Heart left ventricle (tissue), 16 donors: ENCODE results near the gene BCAS4. TPM values are rescaled to one million over a fixed set of nuclear protein-coding genes. Genes with fewer than 3 reads are reported as not detected.

Source experiments
- ATAC-seq, 4 donors: fragments of 200-7000 bp; cut with Tn5 transposase; one replicate each; pipeline ENCODE4 v1.9.1; 2020 to 2022; ENCODE audit warnings: moderate library complexity in 4 of 4, mild to moderate bottlenecking in 3 of 4, moderate number of reproducible peaks in 1 of 4
- DNase-seq, 5 donors: peaks; one replicate each; pipeline ENCODE4 v3.0.0-alpha.2; 2020
- H3K27ac ChIP-seq, 12 donors: fragments of 200-600 bp; sonication (generic) in 4 of 12; one replicate each; pipeline versions ENCODE4 v1.5.0 to v1.8.0; 2016 to 2022; ENCODE audit warnings: mild to moderate bottlenecking in 2 of 12
- H3K27me3 ChIP-seq, 9 donors: fragments of 200-600 bp; sonication (generic) in 2 of 9; one replicate each; pipeline versions ENCODE4 v1.5.1 to v1.8.0; 2016 to 2022; ENCODE audit warnings: mild to moderate bottlenecking in 3 of 9
- H3K36me3 ChIP-seq, 9 donors: fragments of 200-600 bp; sonication (generic) in 2 of 9; one replicate each; pipeline versions ENCODE4 v1.5.0 to v1.8.0; 2018 to 2022; ENCODE audit warnings: mild to moderate bottlenecking in 2 of 9
- H3K4me1 ChIP-seq, 12 donors: fragments of 200-600 bp; sonication (generic) in 4 of 12; one replicate each; pipeline versions ENCODE4 v1.5.0 to v1.8.0; 2016 to 2022; ENCODE audit warnings: mild to moderate bottlenecking in 3 of 12
- H3K4me3 ChIP-seq, 12 donors: fragments of 200-600 bp; sonication (generic) in 4 of 12; one replicate each; pipeline versions ENCODE4 v1.5.0 to v1.8.0; 2017 to 2022; ENCODE audit warnings: mild to moderate bottlenecking in 9 of 12, moderate library complexity in 4 of 12
- H3K9me3 ChIP-seq, 12 donors: fragments of 200-600 bp; sonication (generic) in 4 of 12; one replicate each; pipeline versions ENCODE4 v1.5.0 to v1.8.0; 2016 to 2022; ENCODE audit warnings: mild to moderate bottlenecking in 1 of 12
- POLR2A ChIP-seq, 2 donors: fragments of 450-650 bp; IDR thresholded peaks; one replicate each; pipeline ENCODE4 v1.6.1; 2017; ENCODE audit warnings: antibody characterized with exemption in 2 of 2, mild to moderate bottlenecking in 2 of 2, moderate library complexity in 2 of 2
- WGBS, 4 donors: extraction: QIAGEN DNeasy Blood & Tissue Kit in 2 of 4; methylation state at CpG; one replicate each; pipeline versions ENCODE4 v1.1.5 to v1.1.7; 2013 to 2018; 5-methylcytosine and 5-hydroxymethylcytosine counted together
- intact Hi-C, 10 donors: fragments of 100-400 bp; cut with DNase I; formaldehyde crosslinking; loops; one replicate each; pipeline versions ENCODE4 v1.11.1 to v1.14.2; 2022
- polyA plus RNA-seq, 2 donors: library from polyadenylated mRNA; stranded (reverse); fragments of 200-250 nt; gene quantifications; one replicate each; pipeline ENCODE4 v1.2.3, GENCODE V29; 2013
- total RNA-seq, 9 donors: library from RNA; depleted of rRNA in 2 of 9; stranded (reverse); fragments of >200 nt in 2 of 9; fragmentation: NEBNext Ultra II Directional in 3 of 9; extraction: Animal tissue kit (Norgen Biotek cat#: 25700) in 3 of 9; gene quantifications; one replicate each; pipeline versions ENCODE4 v1.1.0 to v1.2.4, GENCODE V29; 2016 to 2023
- TF ChIP-seq, protein P1 (sequence below), 12 donors: fragments of 200-600 bp; sonication (generic) in 4 of 12; IDR thresholded peaks; one replicate each; pipeline versions ENCODE4 v1.5.0 to v1.8.0; 2018 to 2022; ENCODE audit warnings: antibody characterized with exemption in 12 of 12, mild to moderate bottlenecking in 5 of 12
- donor health status: ischemic (EF 13 %, LVEDD 7.1; RV severe dilation, severe dysfunction).
- donor health status: healthy with polysubstance abuse.
- donor health status: DM: no; HTN: yes; CAD: no.
- donor health status: DM: no; HTN: no; CAD: no.
- donor health status: ischemic (EF 25% LVEDD 6.9; RV normal size, moderate dysfunction).
- donor health status: ischemic (EF 25% LVEDD 5.7; RV mildly dilated, moderate dysfunction).
- donor health status: healthy.
- donor health status: DM: yes; HTN: yes; CAD: no.
- donor health status: ischemic (EF 35%, LVEDD 5.7; RV mildly dilated, moderate dysfunction).
- donor health status: nonischemic (EF 11% LVEDD 7.7; RV severe dilation, severe dysfunction).
- donor health status: DM: yes; HTN: yes; CAD: no.
- donor health status: PGD.
- donor health status: ischemic (EF 29% LVEDD 5.4; RV normal size, mild dysfunction).
- donor health status: nonischemic (EF 23%, LVEDD 6.1; RV moderate dilation, normal function).

BCAS4 gene
- total and polyA plus RNA-seq, 11 donors: 0.78 to 5.1 (median 2.0) TPM

DNA sequence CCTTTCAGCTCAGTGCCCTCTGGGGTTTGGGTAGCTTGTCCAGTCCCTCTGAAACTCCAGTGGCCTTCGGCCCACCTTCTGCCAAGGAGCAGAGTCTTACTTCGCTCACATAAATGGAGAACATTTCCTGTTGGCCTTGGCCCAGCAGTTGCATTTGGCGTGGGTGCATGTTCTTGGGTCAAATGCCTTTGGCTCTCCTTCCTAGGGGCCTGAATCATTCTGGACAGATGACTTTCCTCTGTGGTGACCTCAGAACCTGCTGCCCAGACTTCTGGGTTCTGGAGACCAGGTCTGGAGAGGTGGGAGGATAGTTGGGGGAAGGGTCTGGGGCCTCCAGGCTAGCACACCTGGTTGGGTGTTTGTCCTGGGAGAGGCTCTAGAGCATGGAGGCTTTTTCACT is 29.3 kb downstream of the BCAS4 start:
- Histone ChIP-seq H3K27me3 (no peaks in the 10 kb centered on the region), H3K4me1 (no peaks in the 10 kb centered on the region), H3K36me3 (no peaks in the 10 kb centered on the region), H3K27ac (no peak overlapping the region), H3K4me3 (no peak overlapping the region), H3K9me3 (no peaks in the 10 kb centered on the region)
- intact Hi-C loops: no loop called here
- TF ChIP-seq POLR2A (IDR thresholded peaks at IDR 0.05): no peak
- TF ChIP-seq, protein P1, sequence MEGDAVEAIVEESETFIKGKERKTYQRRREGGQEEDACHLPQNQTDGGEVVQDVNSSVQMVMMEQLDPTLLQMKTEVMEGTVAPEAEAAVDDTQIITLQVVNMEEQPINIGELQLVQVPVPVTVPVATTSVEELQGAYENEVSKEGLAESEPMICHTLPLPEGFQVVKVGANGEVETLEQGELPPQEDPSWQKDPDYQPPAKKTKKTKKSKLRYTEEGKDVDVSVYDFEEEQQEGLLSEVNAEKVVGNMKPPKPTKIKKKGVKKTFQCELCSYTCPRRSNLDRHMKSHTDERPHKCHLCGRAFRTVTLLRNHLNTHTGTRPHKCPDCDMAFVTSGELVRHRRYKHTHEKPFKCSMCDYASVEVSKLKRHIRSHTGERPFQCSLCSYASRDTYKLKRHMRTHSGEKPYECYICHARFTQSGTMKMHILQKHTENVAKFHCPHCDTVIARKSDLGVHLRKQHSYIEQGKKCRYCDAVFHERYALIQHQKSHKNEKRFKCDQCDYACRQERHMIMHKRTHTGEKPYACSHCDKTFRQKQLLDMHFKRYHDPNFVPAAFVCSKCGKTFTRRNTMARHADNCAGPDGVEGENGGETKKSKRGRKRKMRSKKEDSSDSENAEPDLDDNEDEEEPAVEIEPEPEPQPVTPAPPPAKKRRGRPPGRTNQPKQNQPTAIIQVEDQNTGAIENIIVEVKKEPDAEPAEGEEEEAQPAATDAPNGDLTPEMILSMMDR (IDR thresholded peaks at IDR 0.05): no peak
- DNase-seq (no peak), ATAC-seq (peak in 2 of 4 donors; percentile 26 to 43)
- 52 to 58% (median 56%) methylated on average over 3 of the region's 3 CpGs for WGBS, 4 donors

DNA sequence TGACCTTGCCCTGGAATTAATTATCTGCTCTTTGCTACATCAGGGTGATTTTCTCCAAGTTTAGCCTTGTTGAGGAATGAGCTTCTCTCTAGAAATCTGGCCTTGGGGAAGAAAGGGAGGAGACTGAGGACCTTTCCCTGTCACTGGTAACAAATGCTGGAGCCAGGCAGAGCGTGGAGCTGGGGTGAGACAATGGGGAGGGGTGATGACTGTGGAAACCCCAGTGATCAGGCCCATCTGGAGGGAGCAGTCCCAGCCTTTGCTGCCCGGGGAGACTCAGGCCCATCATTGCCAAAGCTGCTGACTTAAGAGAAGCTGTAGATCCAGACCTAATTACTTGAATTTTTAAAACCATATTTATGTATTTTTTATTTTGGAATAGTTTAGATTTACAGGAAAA is 31.3 kb downstream of the BCAS4 start:
- Histone ChIP-seq H3K36me3 (no peaks in the 10 kb centered on the region), H3K4me3 (no peak overlapping the region), H3K4me1 (no peaks in the 10 kb centered on the region), H3K27me3 (no peaks in the 10 kb centered on the region), H3K27ac (no peak overlapping the region), H3K9me3 (no peaks in the 10 kb centered on the region)
- intact Hi-C loops: no loop called here
- TF ChIP-seq, protein P1 (IDR thresholded peaks at IDR 0.05): no peak
- TF ChIP-seq POLR2A (IDR thresholded peaks at IDR 0.05): no peak
- 61 to 66% (median 63%) methylated on average over 2 of the region's 2 CpGs for WGBS, 4 donors
- ATAC-seq (no peak), DNase-seq (no peak)

DNA sequence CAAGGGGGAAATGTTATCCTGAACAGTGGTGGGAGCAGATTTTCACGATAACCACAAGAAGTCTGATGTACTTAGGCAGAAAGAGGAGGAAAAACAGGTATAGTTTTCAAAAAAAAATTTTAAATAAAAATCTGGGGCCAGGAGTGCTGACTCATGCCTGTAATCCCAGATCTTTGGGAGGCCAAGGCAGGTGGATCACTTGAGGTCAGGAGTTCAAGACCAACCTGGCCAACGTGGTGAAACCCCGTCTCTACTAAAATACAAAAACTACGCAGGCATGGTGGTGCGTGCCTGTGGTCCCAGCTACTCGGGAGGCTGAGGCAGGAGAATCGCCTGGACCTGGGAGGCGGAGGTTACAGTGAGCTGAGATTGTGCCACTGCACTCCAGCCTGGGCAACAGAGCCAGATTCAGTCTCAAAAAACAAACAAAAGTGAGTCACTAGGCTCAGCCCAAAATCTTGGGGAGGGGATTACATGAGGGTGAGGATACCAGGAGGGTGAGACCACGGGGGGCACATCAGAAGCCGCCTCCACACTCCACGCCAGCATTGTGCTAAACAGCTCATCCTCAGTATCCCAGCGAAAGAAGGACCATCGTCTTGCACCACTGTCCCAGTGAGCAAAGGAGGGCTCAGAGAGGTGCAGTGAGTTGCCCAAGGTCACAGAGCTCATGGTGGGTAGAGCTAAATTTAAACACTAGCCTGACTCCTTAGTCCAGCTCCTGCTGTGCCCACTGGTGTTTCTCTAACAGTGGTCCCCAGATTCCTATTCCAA is 33.7 kb downstream of the BCAS4 start:
- Histone ChIP-seq H3K27me3 (no peaks in the 10 kb centered on the region), H3K4me1 (no peaks in the 10 kb centered on the region), H3K4me3 (no peak overlapping the region), H3K9me3 (no peaks in the 10 kb centered on the region), H3K27ac (no peak overlapping the region), H3K36me3 (no peaks in the 10 kb centered on the region)
- WGBS, 4 donors: 91 to 95% (median 93%) methylated on average over 13 of the region's 13 CpGs
- ATAC-seq (no peak), DNase-seq (no peak)
- intact Hi-C loops: no loop called here
- no peak for TF ChIP-seq POLR2A (IDR thresholded peaks at IDR 0.05)
- TF ChIP-seq, protein P1 (IDR thresholded peaks at IDR 0.05): no peak

DNA sequence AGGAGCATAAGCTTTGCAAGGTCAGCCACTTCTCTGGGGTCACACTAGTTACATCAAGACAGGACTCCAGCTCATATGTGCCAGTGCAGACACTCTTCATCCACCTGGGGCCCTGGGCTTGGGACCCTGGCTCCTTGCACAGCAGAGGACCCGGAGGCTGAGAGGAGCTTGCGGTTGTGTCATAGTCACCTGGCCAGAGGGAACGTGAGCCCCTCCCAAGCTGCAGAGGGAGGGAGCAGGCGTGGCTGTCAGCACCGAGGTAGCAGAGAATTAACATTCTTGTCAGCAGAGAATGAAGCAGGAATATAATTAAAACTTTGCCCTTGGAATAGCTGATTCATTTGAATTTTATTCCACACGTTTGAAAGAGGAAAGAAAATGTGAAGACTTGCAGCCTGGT is 36.8 kb downstream of the BCAS4 start:
- TF ChIP-seq, protein P1 (IDR thresholded peaks at IDR 0.05): no peak
- no peak for TF ChIP-seq POLR2A (IDR thresholded peaks at IDR 0.05)
- WGBS, 4 donors: 60 to 73% (median 69%) methylated on average over 6 of the region's 6 CpGs
- intact Hi-C loops: no loop called here
- no peak for DNase-seq
- no peaks in the 10 kb centered on the region for H3K36me3 ChIP-seq
- H3K4me1 ChIP-seq: no peaks in the 10 kb centered on the region
- H3K9me3 ChIP-seq: no peaks in the 10 kb centered on the region
- H3K27ac ChIP-seq: no peak overlapping the region
- H3K4me3 ChIP-seq: no peak overlapping the region
- no peak for ATAC-seq
- H3K27me3 ChIP-seq: no peaks in the 10 kb centered on the region
